ENCODE results near the gene SPEN.

Gene SPEN

GRCh38 chr1:15899266-15899665 lies 51.8 kb downstream of the SPEN start:
- no peak overlapping the region for H3K9ac ChIP-seq (ENCODE audit: low read length)
- H3K4me1 ChIP-seq (ENCODE audit: low read length): no peaks in the 10 kb centered on the region
- no peaks in the 10 kb centered on the region for H3K9me2 ChIP-seq (replicated peaks; ENCODE audit: insufficient read depth, low read length)
- TF ChIP-seq CTCF (IDR thresholded peaks at IDR 0.05; ENCODE audit: low read length): no peak
- no peak for TF ChIP-seq EZH2 (optimal IDR thresholded peaks at IDR 0.05; ENCODE audit: low read depth, low read length)
- no peak for TF ChIP-seq EZH2phosphoT487 (IDR thresholded peaks at IDR 0.05; ENCODE audit: low read length)
- H3K4me3 ChIP-seq (ENCODE audit: low read length): no peak overlapping the region
- no peak for DNase-seq
- H2AFZ ChIP-seq (ENCODE audit: low read length): no peak overlapping the region
- no peak overlapping the region for H3K27ac ChIP-seq (ENCODE audit: low read length)
- no peaks in the 10 kb centered on the region for H3K9me3 ChIP-seq (replicated peaks; ENCODE audit: insufficient read depth, low read length)
- no peak overlapping the region for H3K4me2 ChIP-seq (ENCODE audit: low read depth, low read length)
- peaks cover 27% of the 10 kb centered on the region for H4K20me1 ChIP-seq (ENCODE audit: insufficient read depth, low read length)
- peaks cover 6% of the 10 kb centered on the region; the same call in 1 of the 2 replicates for H3F3A ChIP-seq (ENCODE audit: insufficient read depth, low read length)
- H3K36me3 ChIP-seq (replicated peaks; ENCODE audit: insufficient read depth, low read length): no peaks in the 10 kb centered on the region
- H3K79me2 ChIP-seq (ENCODE audit: low read length): peaks cover 99% of the 10 kb centered on the region
- no peaks in the 10 kb centered on the region for H3K27me3 ChIP-seq (replicated peaks; ENCODE audit: insufficient read depth, low read length)

- H2AFZ ChIP-seq (ENCODE audit: low read length): no peak overlapping the region
- no peak overlapping the region for H3K4me2 ChIP-seq (ENCODE audit: low read depth, low read length)
- no peaks in the 10 kb centered on the region for H3K9me3 ChIP-seq (replicated peaks; ENCODE audit: insufficient read depth, low read length)
- DNase-seq: no peak
- no peak overlapping the region for H3K9ac ChIP-seq (ENCODE audit: low read length)
- no peaks in the 10 kb centered on the region for H3K4me1 ChIP-seq (ENCODE audit: low read length)
- H4K20me1 ChIP-seq (ENCODE audit: insufficient read depth, low read length): peaks cover 27% of the 10 kb centered on the region
- H3K4me3 ChIP-seq (ENCODE audit: low read length): no peak overlapping the region
- no peaks in the 10 kb centered on the region for H3K36me3 ChIP-seq (replicated peaks; ENCODE audit: insufficient read depth, low read length)
- peaks cover 97% of the 10 kb centered on the region for H3K79me2 ChIP-seq (ENCODE audit: low read length)
- no peak for TF ChIP-seq EZH2phosphoT487 (IDR thresholded peaks at IDR 0.05; ENCODE audit: low read length)
- TF ChIP-seq CTCF (IDR thresholded peaks at IDR 0.05; ENCODE audit: low read length): no peak
- no peak for TF ChIP-seq EZH2 (optimal IDR thresholded peaks at IDR 0.05; ENCODE audit: low read depth, low read length)
- H3K27ac ChIP-seq (ENCODE audit: low read length): no peak overlapping the region
- no peaks in the 10 kb centered on the region for H3K27me3 ChIP-seq (replicated peaks; ENCODE audit: insufficient read depth, low read length)
- H3K9me2 ChIP-seq (replicated peaks; ENCODE audit: insufficient read depth, low read length): no peaks in the 10 kb centered on the region
- peaks cover 6% of the 10 kb centered on the region; the same call in 1 of the 2 replicates for H3F3A ChIP-seq (ENCODE audit: insufficient read depth, low read length)
Measured at GRCh38 chr1:15900662-15901279, 53.3 kb downstream of the SPEN start.

GRCh38 chr1:15902882-15903281 lies 55.4 kb downstream of the SPEN start:
- H3K4me1 ChIP-seq (ENCODE audit: low read length): no peaks in the 10 kb centered on the region
- H3K36me3 ChIP-seq (replicated peaks; ENCODE audit: insufficient read depth, low read length): no peaks in the 10 kb centered on the region
- H3K9ac ChIP-seq (ENCODE audit: low read length): no peak overlapping the region
- H3K9me3 ChIP-seq (replicated peaks; ENCODE audit: insufficient read depth, low read length): no peaks in the 10 kb centered on the region
- H3K79me2 ChIP-seq (ENCODE audit: low read length): peaks cover 97% of the 10 kb centered on the region
- no peak overlapping the region for H2AFZ ChIP-seq (ENCODE audit: low read length)
- H3K27ac ChIP-seq (ENCODE audit: low read length): no peak overlapping the region
- peaks cover 6% of the 10 kb centered on the region; the same call in 1 of the 2 replicates for H3F3A ChIP-seq (ENCODE audit: insufficient read depth, low read length)
- no peaks in the 10 kb centered on the region for H3K27me3 ChIP-seq (replicated peaks; ENCODE audit: insufficient read depth, low read length)
- no peak overlapping the region for H3K4me2 ChIP-seq (ENCODE audit: low read depth, low read length)
- no peaks in the 10 kb centered on the region for H3K9me2 ChIP-seq (replicated peaks; ENCODE audit: insufficient read depth, low read length)
- DNase-seq: no peak
- TF ChIP-seq EZH2phosphoT487 (IDR thresholded peaks at IDR 0.05; ENCODE audit: low read length) (no peak), EZH2 (optimal IDR thresholded peaks at IDR 0.05; ENCODE audit: low read depth, low read length) (no peak), CTCF (IDR thresholded peaks at IDR 0.05; ENCODE audit: low read length) (no peak)
- peaks cover 24% of the 10 kb centered on the region for H4K20me1 ChIP-seq (ENCODE audit: insufficient read depth, low read length)
- no peak overlapping the region for H3K4me3 ChIP-seq (ENCODE audit: low read length)

All from MM.1S (cell line).